ENCODE results near the gene ST6GALNAC3.
"Not testable (repeated sequence)": the region's sequence is repeated elsewhere in the genome, so short reads cannot be mapped to it uniquely, and the experiment has no call there.

ST6GALNAC3 gene

DNA sequence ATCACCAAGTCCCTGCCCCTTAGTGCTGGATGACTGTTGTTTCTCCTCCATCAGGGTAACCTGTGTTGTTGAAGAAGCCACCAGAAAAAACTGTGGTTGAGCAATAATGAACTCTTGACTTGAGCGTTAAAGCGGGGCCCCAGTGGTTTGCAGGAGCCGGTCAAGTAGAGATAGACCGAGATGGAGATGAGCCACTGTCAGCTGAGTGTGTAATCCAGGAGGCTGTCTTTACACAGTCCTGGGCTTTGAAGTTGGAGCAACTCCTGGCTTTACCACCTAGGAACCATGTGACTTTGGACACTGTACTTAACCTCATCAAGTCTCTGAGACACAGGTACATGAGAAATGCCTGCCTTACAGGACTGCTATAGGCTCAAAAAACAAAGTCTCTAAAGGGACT is 158.1 kb downstream of the ST6GALNAC3 start:
- Histone ChIP-seq H3K36me3 (ENCODE audit: control insufficient read depth, insufficient read depth, low read length) (no peaks in the 10 kb centered on the region), H3K27ac (ENCODE audit: low read length) (no peak overlapping the region), H3K9me3 (ENCODE audit: control insufficient read depth, insufficient read depth, low read length) (no peaks in the 10 kb centered on the region), H3K4me3 (ENCODE audit: low read length) (no peak overlapping the region), H3K27me3 (ENCODE audit: control insufficient read depth, insufficient read depth, low read length) (no peaks in the 10 kb centered on the region), H3K4me1 (ENCODE audit: control insufficient read depth, insufficient read depth, low read length) (peaks cover 10% of the 10 kb centered on the region)
- no CpG with 5 or more reads among the region's 4 CpGs for WGBS (ENCODE audit: insufficient coverage, insufficient read length)
- DNase-seq (ENCODE audit: low read depth, low spot score) = no peak

GRCh38 chr1:76234061-76234460 is 159.5 kb downstream of the ST6GALNAC3 start:
- DNase-seq (ENCODE audit: low read depth, low spot score) = no peak
- no CpG with 5 or more reads among the region's 2 CpGs for WGBS (ENCODE audit: insufficient coverage, insufficient read length)
- H3K27ac ChIP-seq (ENCODE audit: low read length) = no peak overlapping the region
- no peaks in the 10 kb centered on the region for H3K27me3 ChIP-seq (ENCODE audit: control insufficient read depth, insufficient read depth, low read length)
- H3K9me3 ChIP-seq (ENCODE audit: control insufficient read depth, insufficient read depth, low read length) = no peaks in the 10 kb centered on the region
- H3K4me3 ChIP-seq (ENCODE audit: low read length) = no peak overlapping the region
- peaks cover 9% of the 10 kb centered on the region; the same call in 1 of the 2 replicates for H3K4me1 ChIP-seq (ENCODE audit: control insufficient read depth, insufficient read depth, low read length)
- no peaks in the 10 kb centered on the region for H3K36me3 ChIP-seq (ENCODE audit: control insufficient read depth, insufficient read depth, low read length)

- H3K36me3 ChIP-seq (ENCODE audit: control insufficient read depth, insufficient read depth, low read length) = no peaks in the 10 kb centered on the region
- H3K4me3 ChIP-seq (ENCODE audit: low read length) = no peak overlapping the region
- H3K27me3 ChIP-seq (ENCODE audit: control insufficient read depth, insufficient read depth, low read length) = no peaks in the 10 kb centered on the region
- H3K4me1 ChIP-seq (ENCODE audit: control insufficient read depth, insufficient read depth, low read length) = peaks cover 3% of the 10 kb centered on the region; the same call in 1 of the 2 replicates
- H3K9me3 ChIP-seq (ENCODE audit: control insufficient read depth, insufficient read depth, low read length) = no peaks in the 10 kb centered on the region
- no peak overlapping the region for H3K27ac ChIP-seq (ENCODE audit: low read length)
- WGBS (ENCODE audit: insufficient coverage, insufficient read length) = no CpG with 5 or more reads among the region's 5 CpGs
- DNase-seq (ENCODE audit: low read depth, low spot score) = no peak
These were observed 162.7 kb downstream of the ST6GALNAC3 start for GRCh38 chr1:76237211-76237610.

- Histone ChIP-seq H3K4me1 (ENCODE audit: control insufficient read depth, insufficient read depth, low read length) (peaks cover 3% of the 10 kb centered on the region; the same call in 1 of the 2 replicates), H3K27me3 (ENCODE audit: control insufficient read depth, insufficient read depth, low read length) (no peaks in the 10 kb centered on the region), H3K9me3 (ENCODE audit: control insufficient read depth, insufficient read depth, low read length) (no peaks in the 10 kb centered on the region), H3K36me3 (ENCODE audit: control insufficient read depth, insufficient read depth, low read length) (no peaks in the 10 kb centered on the region), H3K4me3 (ENCODE audit: low read length) (no peak overlapping the region), H3K27ac (ENCODE audit: low read length) (no peak overlapping the region)
- no CpG with 5 or more reads among the region's 6 CpGs for WGBS (ENCODE audit: insufficient coverage, insufficient read length)
- no peak for DNase-seq (ENCODE audit: low read depth, low spot score)
These were observed 163.6 kb downstream of the ST6GALNAC3 start for GRCh38 chr1:76238094-76238628.

GRCh38 chr1:76239470-76239918 is 164.9 kb downstream of the ST6GALNAC3 start:
- WGBS (ENCODE audit: insufficient coverage, insufficient read length) = no CpG with 5 or more reads among the region's 3 CpGs
- Histone ChIP-seq H3K9me3 (ENCODE audit: control insufficient read depth, insufficient read depth, low read length) (no peaks in the 10 kb centered on the region), H3K4me1 (ENCODE audit: control insufficient read depth, insufficient read depth, low read length) (peaks cover 2% of the 10 kb centered on the region; the same call in 1 of the 2 replicates), H3K36me3 (ENCODE audit: control insufficient read depth, insufficient read depth, low read length) (no peaks in the 10 kb centered on the region), H3K27ac (ENCODE audit: low read length) (no peak overlapping the region), H3K4me3 (ENCODE audit: low read length) (no peak overlapping the region), H3K27me3 (ENCODE audit: control insufficient read depth, insufficient read depth, low read length) (no peaks in the 10 kb centered on the region)
- no peak for DNase-seq (ENCODE audit: low read depth, low spot score)

GRCh38 chr1:76240316-76240715 is 165.8 kb downstream of the ST6GALNAC3 start:
- no peak overlapping the region for H3K4me3 ChIP-seq (ENCODE audit: low read length)
- H3K27me3 ChIP-seq (ENCODE audit: control insufficient read depth, insufficient read depth, low read length) = no peaks in the 10 kb centered on the region
- peaks cover 2% of the 10 kb centered on the region; the same call in 1 of the 2 replicates for H3K4me1 ChIP-seq (ENCODE audit: control insufficient read depth, insufficient read depth, low read length)
- no CpG with 5 or more reads among the region's 1 CpG for WGBS (ENCODE audit: insufficient coverage, insufficient read length)
- no peak overlapping the region for H3K27ac ChIP-seq (ENCODE audit: low read length)
- H3K9me3 ChIP-seq (ENCODE audit: control insufficient read depth, insufficient read depth, low read length) = no peaks in the 10 kb centered on the region
- H3K36me3 ChIP-seq (ENCODE audit: control insufficient read depth, insufficient read depth, low read length) = no peaks in the 10 kb centered on the region
- DNase-seq (ENCODE audit: low read depth, low spot score) = no peak

- H3K4me1 ChIP-seq (ENCODE audit: control insufficient read depth, insufficient read depth, low read length); H3K9me3 ChIP-seq (ENCODE audit: control insufficient read depth, insufficient read depth, low read length); H3K4me3 ChIP-seq (ENCODE audit: low read length); H3K27ac ChIP-seq (ENCODE audit: low read length); H3K36me3 ChIP-seq (ENCODE audit: control insufficient read depth, insufficient read depth, low read length); DNase-seq (ENCODE audit: low read depth, low spot score); H3K27me3 ChIP-seq (ENCODE audit: control insufficient read depth, insufficient read depth, low read length): not testable (repeated sequence)
- no CpG with 5 or more reads among the region's 1 CpG for WGBS (ENCODE audit: insufficient coverage, insufficient read length)
These were observed 168.0 kb downstream of the ST6GALNAC3 start for GRCh38 chr1:76242587-76242986.

DNA sequence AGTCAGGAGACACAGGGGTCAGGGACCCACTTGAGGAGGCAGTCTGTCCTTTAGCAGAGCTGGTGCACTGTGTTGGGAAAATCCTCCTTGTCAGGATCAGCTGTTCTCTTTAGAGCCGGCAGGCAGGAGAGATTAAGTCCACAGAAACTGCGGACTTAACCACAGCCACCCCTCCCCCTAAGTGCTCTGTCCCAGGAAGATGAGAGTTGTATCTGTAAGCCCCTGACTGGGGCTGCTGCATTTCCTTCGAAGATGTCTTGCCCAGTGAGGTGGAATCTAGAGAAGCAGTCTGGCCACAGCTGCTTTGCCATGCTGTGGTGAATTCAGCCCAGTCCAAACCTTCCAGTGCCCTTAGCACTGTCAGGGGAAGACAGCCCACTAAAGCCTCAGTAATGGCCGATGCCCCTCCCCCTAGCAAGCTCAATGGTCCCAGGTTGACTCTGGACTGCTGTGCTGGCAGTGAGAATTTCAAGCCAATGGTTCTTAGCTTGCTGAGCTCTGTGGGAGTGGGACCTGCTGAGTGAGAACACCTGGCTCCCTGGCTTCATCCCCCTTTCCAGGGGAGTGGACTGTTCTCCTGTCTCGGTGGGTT is 172.8 kb downstream of the ST6GALNAC3 start:
- no CpG with 5 or more reads among the region's 5 CpGs for WGBS (ENCODE audit: insufficient coverage, insufficient read length)
- Histone ChIP-seq H3K36me3 (ENCODE audit: control insufficient read depth, insufficient read depth, low read length) (no peaks in the 10 kb centered on the region), H3K4me1 (ENCODE audit: control insufficient read depth, insufficient read depth, low read length) (peaks cover 6% of the 10 kb centered on the region), H3K9me3 (ENCODE audit: control insufficient read depth, insufficient read depth, low read length) (no peaks in the 10 kb centered on the region), H3K27me3 (ENCODE audit: control insufficient read depth, insufficient read depth, low read length) (no peaks in the 10 kb centered on the region), H3K27ac (ENCODE audit: low read length) (no peak overlapping the region), H3K4me3 (ENCODE audit: low read length) (no peak overlapping the region)
- no peak for DNase-seq (ENCODE audit: low read depth, low spot score)

GRCh38 chr1:76250271-76250670 is 175.7 kb downstream of the ST6GALNAC3 start:
- H3K27ac ChIP-seq (ENCODE audit: low read length) = no peak overlapping the region
- no peaks in the 10 kb centered on the region for H3K27me3 ChIP-seq (ENCODE audit: control insufficient read depth, insufficient read depth, low read length)
- H3K36me3 ChIP-seq (ENCODE audit: control insufficient read depth, insufficient read depth, low read length) = no peaks in the 10 kb centered on the region
- H3K4me3 ChIP-seq (ENCODE audit: low read length) = no peak overlapping the region
- H3K9me3 ChIP-seq (ENCODE audit: control insufficient read depth, insufficient read depth, low read length) = no peaks in the 10 kb centered on the region
- no CpG with 5 or more reads among the region's 2 CpGs for WGBS (ENCODE audit: insufficient coverage, insufficient read length)
- peaks cover 8% of the 10 kb centered on the region for H3K4me1 ChIP-seq (ENCODE audit: control insufficient read depth, insufficient read depth, low read length)
- DNase-seq (ENCODE audit: low read depth, low spot score) = no peak

GRCh38 chr1:76252431-76252830 is 177.9 kb downstream of the ST6GALNAC3 start:
- no peak overlapping the region for H3K27ac ChIP-seq (ENCODE audit: low read length)
- no CpG with 5 or more reads among the region's 3 CpGs for WGBS (ENCODE audit: insufficient coverage, insufficient read length)

More at GRCh38 chr1:76252431-76252830, 177.9 kb downstream of the ST6GALNAC3 start:
- Histone ChIP-seq H3K9me3 (ENCODE audit: control insufficient read depth, insufficient read depth, low read length) (no peaks in the 10 kb centered on the region), H3K4me1 (ENCODE audit: control insufficient read depth, insufficient read depth, low read length) (peaks cover 7% of the 10 kb centered on the region), H3K27me3 (ENCODE audit: control insufficient read depth, insufficient read depth, low read length) (no peaks in the 10 kb centered on the region), H3K36me3 (ENCODE audit: control insufficient read depth, insufficient read depth, low read length) (no peaks in the 10 kb centered on the region), H3K4me3 (ENCODE audit: low read length) (no peak overlapping the region)
- no peak for DNase-seq (ENCODE audit: low read depth, low spot score)
